Panc1 (cell line): ENCODE results near the gene PTPRR. TPM values are rescaled to one million over a fixed set of nuclear protein-coding genes. Genes with fewer than 3 reads are reported as not detected.
"Not testable (repeated sequence)": the region's sequence is repeated elsewhere in the genome, so short reads cannot be mapped to it uniquely, and the experiment has no call there.

Experiments used
- ATAC-seq: fragments of 200-7000 bp; cut with Tn5 transposase; 2 replicates; pipeline ENCODE4 v1.9.1; 2020; ENCODE audit warnings: mild to moderate bottlenecking, moderate library complexity
- BruUV-seq: library from RNA; stranded (reverse); fragments of 400-500 nt; replicated peaks from 2 replicates; lab custom pipeline; 2021; lab: Mats Ljungman, UMichigan
- CTCF ChIA-PET: fragments of 300-600 bp; sonication (Branson Sonifier 250); formaldehyde crosslinking; loops from one replicate; lab custom pipeline; 2022; ENCODE audit warnings: antibody characterized with exemption; lab: Charles Lee
- POLR2A ChIA-PET: fragments of 300-600 bp; sonication (Branson Sonifier 250); formaldehyde crosslinking; loops from one replicate; lab custom pipeline; 2022; ENCODE audit warnings: antibody characterized with exemption; lab: Charles Lee
- DNase-seq: peaks from one replicate; pipeline ENCODE4 v3.0.0-alpha.2; 2010; ENCODE audit warnings: low read depth, low spot score
- H3K27ac ChIP-seq: 2 replicates; pipeline ENCODE4 v1.5.1; 2011; ENCODE audit warnings: mild to moderate bottlenecking, low read length, inconsistent platforms
- H3K27me3 ChIP-seq: fragments of 200-500 bp; sonication (Bioruptor generic); 2 replicates; pipeline ENCODE4 v1.6.0; 2014; ENCODE audit warnings: low read length, inconsistent platforms; ENCODE audit not compliant: control insufficient read depth, insufficient read depth
- H3K36me3 ChIP-seq: fragments of 200-500 bp; sonication (Bioruptor generic); 2 replicates; pipeline ENCODE4 v1.5.1; 2014; ENCODE audit warnings: inconsistent platforms, mild to moderate bottlenecking, low read length, moderate library complexity; ENCODE audit not compliant: control insufficient read depth, insufficient read depth
- H3K4me1 ChIP-seq: 2 replicates; pipeline ENCODE4 v1.5.1; 2011; ENCODE audit warnings: inconsistent platforms, mild to moderate bottlenecking, low read length, moderate library complexity; ENCODE audit not compliant: control insufficient read depth, insufficient read depth
- H3K4me3 ChIP-seq, 2 experiments: 2 replicates each; pipeline ENCODE4 v1.5.1; 2011 to 2012; ENCODE audit warnings: low read depth in 2 of 2, low read length in 2 of 2, mild to moderate bottlenecking in 2 of 2, inconsistent platforms in 1 of 2, moderate library complexity in 1 of 2
- H3K9me3 ChIP-seq: fragments of 200-500 bp; sonication (Bioruptor generic); 2 replicates; pipeline ENCODE4 v1.5.1; 2014; ENCODE audit warnings: low read depth, mild to moderate bottlenecking, inconsistent platforms, low read length, moderate library complexity; ENCODE audit not compliant: control insufficient read depth, insufficient read depth
- CTCF ChIP-seq: fragments of 450-650 bp; IDR thresholded peaks from 2 replicates; pipeline ENCODE4 v1.5.1; 2017; ENCODE audit warnings: mild to moderate bottlenecking
- POLR2AphosphoS5 ChIP-seq: IDR thresholded peaks from 2 replicates; pipeline ENCODE4 v1.6.1; 2012; ENCODE audit warnings: mild to moderate bottlenecking, low read depth, low read length, moderate library complexity
- REST ChIP-seq, 2 experiments: IDR thresholded peaks; 2 replicates each; pipeline ENCODE4 v1.6.1; 2011 to 2012; ENCODE audit warnings: low read depth in 2 of 2, control low read depth in 1 of 2, low read length in 1 of 2, mild to moderate bottlenecking in 1 of 2, moderate library complexity in 1 of 2; ENCODE audit not compliant: insufficient read depth in 1 of 2
- SIN3A ChIP-seq: IDR thresholded peaks from 2 replicates; pipeline ENCODE4 v1.6.1; 2012; ENCODE audit warnings: low read depth, mild to moderate bottlenecking, low read length, moderate library complexity, borderline replicate concordance; ENCODE audit not compliant: insufficient read depth
- TCF7L2 ChIP-seq: IDR thresholded peaks from 2 replicates; pipeline ENCODE4 v1.6.1; 2011; ENCODE audit warnings: mild to moderate bottlenecking, low read depth, low read length, inconsistent platforms
- in situ Hi-C: cut with HindIII; loops from 2 replicates; pipeline ENCODE4 v1.10.0; 2016; ENCODE audit warnings: low sequenced_read_pairs, low pct_unique_long_range_greater_than_20kb
- intact Hi-C: fragments of 100-400 bp; cut with micrococcal nuclease; formaldehyde crosslinking; loops from one replicate; pipeline ENCODE4 v1.10.0; 2022; ENCODE audit not compliant: unreplicated experiment
- total RNA-seq: library from RNA; stranded (reverse); gene quantifications from one replicate; pipeline ENCODE4 v1.2.1, GENCODE V29; 2021; ENCODE audit not compliant: unreplicated experiment

Gene PTPRR
- total RNA-seq, 1 experiment from 2014 or later: not detected

GRCh38 chr12:70736351-70737133 is 184.0 kb downstream of the PTPRR start:
- ATAC-seq (no peak), DNase-seq (no peak)
- Histone ChIP-seq H3K36me3 (no peaks in the 10 kb centered on the region), H3K9me3 (no peaks in the 10 kb centered on the region), H3K4me3 (no peak overlapping the region), H3K27ac (no peak overlapping the region), H3K27me3 (no peaks in the 10 kb centered on the region; the same call in 1 of the 2 replicates), H3K4me1 (no peaks in the 10 kb centered on the region)
- BruUV-seq: no TSS peak
- in situ Hi-C loops: no loop called here
- intact Hi-C loops: loop anchor here (10.0 kb wide), 1 partner anchor 658 kb away; no protein-coding TSS in a partner anchor
- ChIA-PET CTCF (interaction anchor here (0.5 kb wide), 1 partner anchor 107 kb away, joined by 3 read pairs; no protein-coding TSS in a partner anchor), POLR2A (no interaction called here)
- TF ChIP-seq TCF7L2 (no peak), CTCF (no peak)

- in situ Hi-C loops: not testable (repeated sequence)
Measured at GRCh38 chr12:70735197-70735596, 185.3 kb downstream of the PTPRR start.

GRCh38 chr12:70733385-70733784 is 187.2 kb downstream of the PTPRR start:
- no peaks in the 10 kb centered on the region for H3K4me1 ChIP-seq
- ChIA-PET POLR2A (interaction anchor here (0.5 to 0.6 kb wide), 2 partner anchors 119 to 1097 kb away, joined by 9 to 14 read pairs; no protein-coding TSS in a partner anchor), CTCF (interaction anchor here (0.6 to 1.4 kb wide), 9 partner anchors 12 to 1013 kb away, joined by 3 to 14 read pairs (median 6); no protein-coding TSS in a partner anchor)
- no peak overlapping the region for H3K4me3 ChIP-seq
- no peaks in the 10 kb centered on the region; the same call in 1 of the 2 replicates for H3K27me3 ChIP-seq
- H3K27ac ChIP-seq: no peak overlapping the region
- in situ Hi-C loops: no loop called here
- no TSS peak for BruUV-seq
- ATAC-seq (peak; percentile 80), DNase-seq (peak; percentile 45)
- H3K36me3 ChIP-seq: no peaks in the 10 kb centered on the region
- intact Hi-C loops: loop anchor here (2.0 to 10.0 kb wide), 3 partner anchors 114 to 661 kb away; no protein-coding TSS in a partner anchor
- H3K9me3 ChIP-seq: no peaks in the 10 kb centered on the region
- no peak for TF ChIP-seq SIN3A
- no peak for TF ChIP-seq POLR2AphosphoS5
- no peak for TF ChIP-seq TCF7L2
- no peak for TF ChIP-seq REST (IDR thresholded peaks at IDR 0.05; ENCODE audit: insufficient read depth in 1 of 2, low read depth in 2 of 2, low read length in 1 of 2)
- peak; percentile 71; the same call in 1 of the 2 replicates for TF ChIP-seq CTCF

More at GRCh38 chr12:70735197-70735596, 185.3 kb downstream of the PTPRR start:
- H3K4me3 ChIP-seq, H3K9me3 ChIP-seq, BruUV-seq, H3K4me1 ChIP-seq, H3K27me3 ChIP-seq, CTCF ChIA-PET, DNase-seq, H3K27ac ChIP-seq, H3K36me3 ChIP-seq, ATAC-seq, POLR2A ChIA-PET: not testable (repeated sequence)
- intact Hi-C loops: loop anchor here (10.0 kb wide), 1 partner anchor 660 kb away; no protein-coding TSS in a partner anchor
